Measurements from ENCODE around the gene ATXN7L1. TPM values are rescaled to one million over a fixed set of nuclear protein-coding genes. Genes with fewer than 3 reads are reported as not detected.

ATXN7L1 gene
- polyA plus RNA-seq, 6 donors from 2014 or later = 9.8 to 18.2 (median 10.8) TPM

DNA sequence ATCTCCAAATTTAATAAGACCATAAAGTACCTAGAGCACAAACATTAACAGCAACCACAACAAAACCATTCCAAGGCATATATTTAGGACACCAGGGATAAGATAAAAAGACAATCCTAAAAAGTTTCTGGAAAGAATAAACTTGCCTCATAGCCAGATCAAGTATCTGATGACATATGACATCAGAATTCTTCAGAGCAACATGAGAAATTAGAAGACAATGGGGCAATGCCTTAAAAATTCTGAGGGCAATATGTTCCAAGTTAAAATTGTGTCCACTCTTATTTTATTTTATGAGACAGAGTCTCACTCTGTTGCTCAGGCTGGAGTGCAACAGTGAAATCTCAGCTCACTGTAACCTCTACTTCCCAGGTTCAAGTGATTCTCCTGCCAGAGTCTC is 297.9 kb downstream of the ATXN7L1 start:
- H3K4me1 Mint-ChIP-seq = peaks cover 7 to 9% (median 8%) of the 10 kb centered on the region in 3 donors

GRCh38 chr7:105577251-105577650 is 299.1 kb downstream of the ATXN7L1 start:
- ATAC-seq (ENCODE audit: low read depth in 2 of 2) = no peak
- no peak for DNase-seq
- Mint-ChIP-seq H3K9me3 (peaks cover 0 to 3% (median 0%) of the 10 kb centered on the region in 7 donors), H3K4me3 (no peak overlapping the region), H3K4me1 (peaks cover 7 to 9% (median 8%) of the 10 kb centered on the region in 3 donors), H3K27ac (no peak overlapping the region), H3K27me3 (peaks cover 2 to 11% (median 4%) of the 10 kb centered on the region in 3 donors), H3K36me3 (peaks cover 0 to 3% of the 10 kb centered on the region in 2 donors)

More for the DNA sequence above, 297.9 kb downstream of the ATXN7L1 start:
- ATAC-seq (ENCODE audit: low read depth in 2 of 2) = no peak
- no peak overlapping the region for H3K27ac Mint-ChIP-seq
- no peak for DNase-seq
- peaks cover 0 to 5% (median 0%) of the 10 kb centered on the region in 7 donors for H3K9me3 Mint-ChIP-seq
- H3K4me3 Mint-ChIP-seq = no peak overlapping the region
- H3K36me3 Mint-ChIP-seq = peaks cover 0 to 8% of the 10 kb centered on the region in 2 donors
- peaks cover 8 to 20% (median 10%) of the 10 kb centered on the region in 3 donors for H3K27me3 Mint-ChIP-seq

DNA sequence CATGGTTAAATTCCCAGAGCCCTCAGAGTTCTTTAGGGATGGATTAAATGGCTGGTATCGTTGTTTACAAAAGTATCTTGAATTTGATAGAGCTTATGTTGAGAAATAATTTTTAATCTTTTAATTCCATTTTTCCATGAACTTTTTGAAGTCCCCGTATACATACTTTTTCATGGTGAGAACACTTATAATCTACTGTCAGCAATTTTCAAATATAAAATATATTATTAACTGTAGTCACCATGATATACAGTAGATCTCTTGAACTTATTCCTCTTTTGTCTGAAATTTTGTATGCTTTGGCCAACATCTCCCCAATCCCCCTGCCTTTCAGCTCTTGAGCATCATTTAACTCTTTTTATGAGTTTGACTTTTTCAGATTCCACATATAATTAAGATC is 304.5 kb downstream of the ATXN7L1 start:
- no peak for DNase-seq
- no peak for ATAC-seq (ENCODE audit: low read depth in 2 of 2)
- no peak overlapping the region for H3K4me3 Mint-ChIP-seq
- no peaks in the 10 kb centered on the region for H3K4me1 Mint-ChIP-seq
- peaks cover 0 to 3% (median 0%) of the 10 kb centered on the region in 7 donors for H3K9me3 Mint-ChIP-seq
- peak overlapping the region in 1 of 6 donors; percentile 10 for H3K27ac Mint-ChIP-seq
- H3K36me3 Mint-ChIP-seq = no peaks in the 10 kb centered on the region
- H3K27me3 Mint-ChIP-seq = no peaks in the 10 kb centered on the region

GRCh38 chr7:105567821-105568220 is 308.6 kb downstream of the ATXN7L1 start:
- no peak for DNase-seq
- Mint-ChIP-seq H3K4me3 (no peak overlapping the region), H3K4me1 (no peaks in the 10 kb centered on the region), H3K9me3 (no peaks in the 10 kb centered on the region), H3K27ac (no peak overlapping the region), H3K27me3 (no peaks in the 10 kb centered on the region), H3K36me3 (peaks cover 5 to 8% of the 10 kb centered on the region in 2 donors)
- ATAC-seq (ENCODE audit: low read depth in 2 of 2) = no peak

GRCh38 chr7:105567024-105567423 is 309.4 kb downstream of the ATXN7L1 start:
- no peaks in the 10 kb centered on the region for H3K4me1 Mint-ChIP-seq
- H3K27me3 Mint-ChIP-seq = no peaks in the 10 kb centered on the region
- DNase-seq (no peak), ATAC-seq (ENCODE audit: low read depth in 2 of 2) (no peak)
- no peaks in the 10 kb centered on the region for H3K9me3 Mint-ChIP-seq
- H3K36me3 Mint-ChIP-seq = peaks cover 7 to 8% of the 10 kb centered on the region in 2 donors
- no peak overlapping the region for H3K27ac Mint-ChIP-seq
- H3K4me3 Mint-ChIP-seq = no peak overlapping the region

DNA sequence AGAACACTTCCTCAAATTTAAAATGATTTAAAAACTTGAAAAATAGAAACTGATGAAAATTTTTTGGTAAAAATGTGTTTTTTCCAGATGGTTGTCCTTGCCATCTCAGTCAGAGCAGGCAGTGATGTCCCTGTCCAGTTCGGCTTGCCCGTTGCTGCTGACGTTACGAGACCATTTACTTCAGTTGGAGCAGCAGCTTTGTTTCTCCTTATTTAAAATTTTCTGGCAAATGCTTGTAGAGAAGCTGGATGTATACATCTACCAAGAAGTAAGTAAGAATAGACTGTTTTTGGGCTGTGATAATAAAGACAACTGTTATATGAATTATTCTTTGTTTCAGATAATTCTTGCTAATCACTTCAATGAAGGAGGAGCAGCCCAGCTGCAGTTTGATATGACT is 311.2 kb downstream of the ATXN7L1 start:
- no peaks in the 10 kb centered on the region for H3K4me1 Mint-ChIP-seq

DNA sequence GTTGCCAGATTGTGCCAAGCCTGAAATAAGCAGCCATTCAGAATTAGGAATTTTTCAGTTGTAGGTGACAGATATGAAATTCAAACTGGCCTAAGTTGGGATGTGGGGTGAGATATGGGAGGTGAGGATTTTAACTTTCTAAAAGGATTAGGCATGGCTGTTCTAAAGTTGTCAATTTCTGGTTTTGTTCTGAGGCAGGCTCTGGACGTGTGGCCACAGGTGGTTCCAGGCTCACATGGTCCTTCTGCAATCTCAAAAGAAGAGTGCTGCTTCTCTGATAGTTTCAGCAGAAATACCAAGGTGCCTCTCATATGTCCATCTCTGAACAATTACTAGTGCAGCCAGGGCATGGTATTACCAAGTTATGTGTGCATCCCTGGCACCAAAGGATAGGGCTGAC is 316.5 kb downstream of the ATXN7L1 start:
- Mint-ChIP-seq H3K27me3 (no peaks in the 10 kb centered on the region), H3K9me3 (no peaks in the 10 kb centered on the region), H3K27ac (peak overlapping the region in 1 of 6 donors; percentile 62), H3K4me3 (no peak overlapping the region), H3K36me3 (peaks cover 12 to 16% of the 10 kb centered on the region in 2 donors), H3K4me1 (no peaks in the 10 kb centered on the region)
- ATAC-seq (ENCODE audit: low read depth in 2 of 2) (no peak), DNase-seq (no peak)

More for the DNA sequence above, 311.2 kb downstream of the ATXN7L1 start:
- DNase-seq (no peak), ATAC-seq (ENCODE audit: low read depth in 2 of 2) (no peak)
- Mint-ChIP-seq H3K4me3 (no peak overlapping the region), H3K9me3 (no peaks in the 10 kb centered on the region), H3K36me3 (peaks cover 10 to 11% of the 10 kb centered on the region in 2 donors), H3K27me3 (no peaks in the 10 kb centered on the region), H3K27ac (no peak overlapping the region)

Other genes starting within 250 kb of the ATXN7L1 start
- 10 to 100 TPM in 4 of 6 donors, 1 to 10 TPM in 2; 7.0 to 23.9 (median 15.0) TPM for gene CDHR3, start 86.7 kb upstream of the ATXN7L1 start, polyA plus RNA-seq (ENCODE audit: low read depth in 6 of 6)
- 100 to 1,000 TPM; 234 to 353 (median 246) TPM for gene SYPL1, start 235.7 kb upstream of the ATXN7L1 start, polyA plus RNA-seq (ENCODE audit: low read depth in 6 of 6)

Data from naive B cell (primary cell).